Memory B cell (primary cell): ENCODE results near the gene FGA.

ENCODE experiments used
- ATAC-seq: fragments of 150-1000 bp; cut with Tn5 transposase; 2 replicates; pipeline ENCODE4 v1.10.0; 2021; ENCODE audit warnings: low read depth, mild to moderate bottlenecking, moderate library complexity
- DNase-seq, 2 donors: peaks; one replicate each; pipeline ENCODE4 v3.0.0; 2022; ENCODE audit warnings: low spot score in 2 of 2
- H3K27ac Mint-ChIP-seq: one replicate; pipeline ENCODE4 v1.8.0; 2022; ENCODE audit warnings: mild to moderate bottlenecking, moderate library complexity, mixed read lengths
- H3K27me3 Mint-ChIP-seq: one replicate; pipeline ENCODE4 v1.8.0; 2022; ENCODE audit warnings: mixed read lengths
- H3K36me3 Mint-ChIP-seq: one replicate; pipeline ENCODE4 v1.8.0; 2022; ENCODE audit warnings: mild to moderate bottlenecking, mixed read lengths
- H3K4me1 Mint-ChIP-seq: one replicate; pipeline ENCODE4 v1.8.0; 2022; ENCODE audit warnings: mixed read lengths
- H3K4me3 Mint-ChIP-seq: one replicate; pipeline ENCODE4 v1.8.0; 2022; ENCODE audit warnings: mild to moderate bottlenecking, moderate library complexity, mixed read lengths
- H3K9me3 Mint-ChIP-seq: one replicate; pipeline ENCODE4 v1.8.0; 2022; ENCODE audit warnings: mixed read lengths

The FGA gene

DNA sequence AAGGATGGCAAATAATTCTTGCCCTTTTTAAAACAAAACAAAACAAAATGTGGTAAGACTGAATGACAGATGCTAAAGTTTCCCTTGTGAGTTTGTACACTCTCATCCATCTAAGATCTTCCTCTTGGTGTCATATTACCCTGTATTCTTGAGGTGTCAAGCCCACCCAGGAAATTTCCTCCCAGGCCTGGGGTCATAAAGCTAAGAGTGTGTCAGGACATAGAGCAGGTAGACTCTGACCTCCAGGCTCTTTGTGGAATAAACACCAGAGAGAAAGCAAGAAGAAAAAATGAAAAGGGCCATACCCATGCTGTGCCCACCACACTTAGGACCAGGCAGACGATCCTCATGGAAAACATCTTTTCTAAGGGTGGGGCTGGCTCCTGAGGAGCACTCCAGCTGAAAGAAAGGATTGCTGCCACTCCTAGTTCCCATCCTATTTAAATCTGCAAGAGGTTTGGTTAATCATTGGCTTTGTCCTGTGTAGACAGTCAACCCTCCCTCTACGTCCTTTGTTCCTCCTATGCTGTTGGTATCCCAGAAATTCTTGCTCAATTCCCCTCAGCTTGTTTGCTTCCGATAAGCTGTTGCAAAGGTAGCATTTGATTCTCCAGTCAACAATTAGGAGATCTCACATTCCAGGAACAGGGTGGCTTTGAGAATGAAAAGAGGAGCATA is at the start of gene FGA:
Gene FGA (minus strand): TSS at position 414 of the 678 bp plus-strand sequence. CDS start 55 bp downstream, at position 359.
- Mint-ChIP-seq H3K9me3 (no peaks in the 10 kb centered on the region), H3K4me1 (no peaks in the 10 kb centered on the region), H3K27me3 (peaks cover 12% of the 10 kb centered on the region), H3K36me3 (no peaks in the 10 kb centered on the region), H3K27ac (no peak within 1 kb of the TSS), H3K4me3 (no peak within 1 kb of the TSS)
- no peak for ATAC-seq
- no peak for DNase-seq

DNA sequence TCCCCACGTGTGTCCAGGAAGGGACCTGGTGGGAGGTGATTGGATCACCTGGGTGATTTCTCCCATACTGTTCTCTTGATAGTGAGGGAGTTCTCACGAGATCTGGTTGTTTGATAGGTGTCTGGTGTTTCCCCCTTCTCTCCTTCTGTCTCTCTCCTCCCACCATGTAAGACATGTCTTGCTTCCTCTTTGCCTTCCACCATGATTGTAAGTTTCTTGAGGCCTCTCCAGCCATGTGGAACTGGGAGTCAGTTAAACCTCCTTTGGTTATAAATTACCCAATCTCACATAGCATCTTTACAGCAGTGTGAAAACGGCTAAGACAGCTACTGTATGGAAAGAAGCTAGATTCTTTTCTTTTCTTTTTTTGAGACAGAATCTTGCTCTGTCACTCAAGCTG is 43.5 kb upstream of the FGA start:
- H3K27ac Mint-ChIP-seq = no peak overlapping the region
- peaks cover 19% of the 10 kb centered on the region for H3K27me3 Mint-ChIP-seq
- no peaks in the 10 kb centered on the region for H3K36me3 Mint-ChIP-seq
- no peak overlapping the region for H3K4me3 Mint-ChIP-seq
- peaks cover 4% of the 10 kb centered on the region for H3K9me3 Mint-ChIP-seq
- H3K4me1 Mint-ChIP-seq = no peaks in the 10 kb centered on the region
- ATAC-seq (no peak), DNase-seq (no peak)

DNA sequence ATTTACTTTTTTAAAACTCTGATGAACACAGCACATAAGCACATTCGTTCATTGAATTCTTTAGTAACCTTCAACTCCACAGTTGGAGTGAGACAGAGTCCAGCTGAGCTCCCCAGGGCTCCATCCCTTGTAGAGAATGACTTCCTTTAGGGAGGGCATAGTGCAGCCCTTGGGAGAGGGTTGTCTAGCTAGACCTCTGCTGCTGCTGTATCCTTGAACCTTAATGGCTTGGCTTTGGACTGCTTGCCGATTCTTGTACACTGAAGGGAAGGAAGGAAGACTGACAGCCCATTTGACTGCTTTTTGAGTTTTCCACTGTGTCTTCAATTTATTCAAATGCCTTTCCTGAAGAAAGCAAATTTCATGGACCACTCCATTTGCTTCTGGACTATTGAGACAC is 41.3 kb upstream of the FGA start:
- H3K36me3 Mint-ChIP-seq = no peaks in the 10 kb centered on the region
- peaks cover 11% of the 10 kb centered on the region for H3K27me3 Mint-ChIP-seq
- H3K27ac Mint-ChIP-seq = no peak overlapping the region
- DNase-seq = no peak
- no peaks in the 10 kb centered on the region for H3K4me1 Mint-ChIP-seq
- no peak for ATAC-seq
- H3K9me3 Mint-ChIP-seq = peaks cover 4% of the 10 kb centered on the region
- no peak overlapping the region for H3K4me3 Mint-ChIP-seq

DNA sequence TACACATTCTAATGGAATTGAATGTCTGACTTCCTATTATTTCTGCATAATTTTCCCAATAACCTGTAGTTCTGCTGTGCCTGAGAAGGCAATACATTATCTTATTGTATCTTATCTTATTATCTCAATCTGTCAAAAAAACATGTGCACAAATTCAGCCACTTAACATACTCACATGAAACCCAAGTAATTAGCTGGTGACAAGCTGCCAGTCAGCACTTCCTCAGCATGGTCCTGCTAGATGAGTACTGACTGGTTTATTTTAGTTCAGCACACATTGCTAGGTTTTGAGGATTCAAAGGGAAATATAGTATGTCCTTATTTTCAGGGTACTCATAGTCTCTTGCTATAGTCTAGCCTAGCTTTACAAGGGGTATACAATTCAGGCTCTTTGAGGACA is 39.8 kb upstream of the FGA start:
- DNase-seq (no peak), ATAC-seq (no peak)
- H3K27me3 Mint-ChIP-seq = peaks cover 16% of the 10 kb centered on the region
- H3K4me1 Mint-ChIP-seq = peaks cover 5% of the 10 kb centered on the region
- H3K9me3 Mint-ChIP-seq = peaks cover 2% of the 10 kb centered on the region
- H3K27ac Mint-ChIP-seq = no peak overlapping the region
- no peak overlapping the region for H3K4me3 Mint-ChIP-seq
- no peaks in the 10 kb centered on the region for H3K36me3 Mint-ChIP-seq

DNA sequence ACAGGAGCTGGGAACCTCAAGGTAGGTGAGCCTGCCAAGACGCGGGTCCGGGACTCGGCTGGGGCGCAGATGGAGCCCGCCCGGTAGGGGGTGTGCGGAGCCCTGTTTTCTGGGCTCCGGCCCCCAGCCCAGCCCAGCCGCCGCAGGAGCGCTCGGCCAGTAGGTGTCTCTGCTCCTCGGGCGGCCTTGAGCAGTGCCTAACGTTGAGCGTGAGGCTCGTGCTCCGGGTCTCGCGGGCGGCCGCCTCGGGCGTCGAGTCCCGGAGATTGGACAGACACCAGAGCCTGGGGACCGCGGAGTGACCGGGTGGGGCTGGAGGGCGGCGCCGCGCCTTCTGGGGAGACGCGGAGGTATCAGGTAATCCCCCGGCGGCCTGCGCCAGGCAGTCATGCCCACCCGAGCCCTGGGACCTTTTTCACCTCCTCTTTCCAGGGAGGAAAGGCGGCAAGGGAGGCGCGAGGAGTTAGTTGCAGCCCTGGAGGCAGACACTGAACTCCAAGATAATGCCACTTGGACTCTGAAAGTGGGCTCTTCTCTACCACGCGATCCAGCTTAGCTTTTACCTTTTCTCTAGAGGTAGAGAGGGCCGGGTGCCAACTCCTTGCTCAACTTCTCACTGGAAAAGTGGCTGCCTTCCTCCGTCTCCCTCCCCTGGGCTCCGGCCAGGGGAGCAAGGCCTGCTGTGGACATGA is 36.4 kb upstream of the FGA start:
- no peak overlapping the region for H3K27ac Mint-ChIP-seq
- ATAC-seq = peak; percentile 91
- peak overlapping the region; percentile 18 for H3K4me3 Mint-ChIP-seq
- DNase-seq = peak; percentile 34 to 55
- no peaks in the 10 kb centered on the region for H3K9me3 Mint-ChIP-seq
- H3K4me1 Mint-ChIP-seq = peaks cover 5% of the 10 kb centered on the region
- peaks cover 10% of the 10 kb centered on the region for H3K27me3 Mint-ChIP-seq
- no peaks in the 10 kb centered on the region for H3K36me3 Mint-ChIP-seq

DNA sequence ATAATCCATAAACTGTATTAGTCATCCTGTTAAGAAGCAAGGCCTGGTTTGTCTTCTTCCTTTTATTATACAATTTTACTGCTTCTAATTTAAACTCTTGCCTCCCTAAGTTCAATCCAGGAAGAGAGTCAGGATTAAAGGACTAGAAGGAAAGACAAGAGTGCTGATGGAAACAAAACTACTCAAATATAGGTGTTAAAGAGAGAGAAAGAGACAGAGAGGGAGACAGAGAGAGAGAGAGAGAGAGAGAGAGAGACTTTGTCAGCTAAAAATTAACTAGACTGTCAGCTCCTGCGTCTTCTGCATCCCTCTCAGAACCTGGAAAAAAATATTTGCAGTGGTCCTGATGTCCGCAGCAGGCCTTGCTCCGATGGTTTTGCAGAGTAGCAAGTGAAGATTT is 35.4 kb upstream of the FGA start:
- DNase-seq (no peak), ATAC-seq (no peak)
- peaks cover 5% of the 10 kb centered on the region for H3K4me1 Mint-ChIP-seq
- peaks cover 10% of the 10 kb centered on the region for H3K27me3 Mint-ChIP-seq
- peak overlapping the region; percentile 63 for H3K4me3 Mint-ChIP-seq
- H3K36me3 Mint-ChIP-seq = no peaks in the 10 kb centered on the region
- no peak overlapping the region for H3K27ac Mint-ChIP-seq
- H3K9me3 Mint-ChIP-seq = no peaks in the 10 kb centered on the region

DNA sequence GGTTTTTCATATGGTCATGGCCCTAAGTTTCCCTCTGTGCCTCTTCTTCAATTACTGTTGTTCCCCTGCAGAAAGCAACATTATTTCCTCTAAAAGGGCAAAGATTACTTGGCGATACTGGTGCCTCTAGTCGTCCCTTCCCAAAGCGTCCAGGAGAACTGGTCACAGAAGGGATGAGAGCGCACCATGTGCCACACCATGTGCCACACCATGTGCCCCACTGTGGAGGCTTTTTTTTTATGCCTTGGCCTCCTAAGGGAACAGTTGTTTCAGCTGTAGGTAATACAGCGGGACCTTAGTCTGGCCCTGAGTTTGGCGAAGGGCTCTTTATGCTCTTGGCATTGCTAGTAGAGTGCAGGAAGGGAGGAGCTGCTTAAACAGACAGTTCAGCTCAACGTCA is 33.5 kb upstream of the FGA start:
- Mint-ChIP-seq H3K4me3 (no peak overlapping the region), H3K36me3 (no peaks in the 10 kb centered on the region), H3K27me3 (peaks cover 6% of the 10 kb centered on the region), H3K27ac (no peak overlapping the region), H3K9me3 (no peaks in the 10 kb centered on the region), H3K4me1 (peaks cover 5% of the 10 kb centered on the region)
- no peak for ATAC-seq
- DNase-seq = no peak

DNA sequence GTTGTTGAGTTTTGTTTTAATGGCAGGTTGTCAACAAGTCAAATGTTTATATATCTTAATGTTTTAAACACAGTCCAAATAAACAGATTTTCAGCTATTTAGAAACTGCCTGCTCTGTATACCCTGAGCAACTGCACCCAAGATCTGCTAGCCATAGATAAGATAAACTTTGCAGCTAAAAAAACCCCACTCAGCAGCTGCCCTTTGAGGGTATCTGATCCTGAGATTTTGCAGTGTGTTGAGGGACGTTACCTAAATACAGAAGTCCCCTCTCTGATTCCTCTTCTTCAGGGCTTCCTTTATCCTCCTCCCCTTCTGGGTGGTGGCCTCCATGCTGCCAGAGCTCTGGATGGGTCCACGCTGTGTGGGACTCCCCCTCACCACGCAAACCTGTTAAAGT is 32.9 kb upstream of the FGA start:
- H3K36me3 Mint-ChIP-seq = no peaks in the 10 kb centered on the region
- H3K27me3 Mint-ChIP-seq = peaks cover 6% of the 10 kb centered on the region
- no peak overlapping the region for H3K4me3 Mint-ChIP-seq
- DNase-seq = no peak
- H3K27ac Mint-ChIP-seq = no peak overlapping the region
- ATAC-seq = no peak
- H3K4me1 Mint-ChIP-seq = peaks cover 5% of the 10 kb centered on the region
- no peaks in the 10 kb centered on the region for H3K9me3 Mint-ChIP-seq

DNA sequence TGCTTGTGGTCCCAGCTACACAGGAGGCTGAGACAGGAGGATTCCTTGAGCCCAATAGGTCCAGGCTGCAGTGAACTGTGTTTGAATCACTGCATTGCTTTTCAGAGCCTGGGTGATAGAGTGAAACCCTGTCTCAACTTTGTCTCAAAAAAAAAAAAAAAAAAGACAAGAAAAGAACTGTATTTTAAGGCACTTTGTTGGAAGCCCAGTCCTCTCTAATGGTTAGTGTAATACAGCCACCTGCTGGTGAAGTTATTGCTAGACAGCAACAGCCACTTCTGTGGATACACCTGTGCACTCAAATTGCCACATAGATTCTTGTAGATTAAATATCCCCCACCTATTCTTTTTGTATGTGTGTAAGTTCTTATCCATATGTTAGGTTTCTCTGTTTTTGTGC is 32.1 kb upstream of the FGA start:
- peaks cover 6% of the 10 kb centered on the region for H3K27me3 Mint-ChIP-seq
- ATAC-seq (peak; percentile 39), DNase-seq (peak in 1 of 2 donors; percentile 33)
- H3K27ac Mint-ChIP-seq = no peak overlapping the region
- peaks cover 5% of the 10 kb centered on the region for H3K4me1 Mint-ChIP-seq
- no peaks in the 10 kb centered on the region for H3K9me3 Mint-ChIP-seq
- no peaks in the 10 kb centered on the region for H3K36me3 Mint-ChIP-seq
- no peak overlapping the region for H3K4me3 Mint-ChIP-seq

DNA sequence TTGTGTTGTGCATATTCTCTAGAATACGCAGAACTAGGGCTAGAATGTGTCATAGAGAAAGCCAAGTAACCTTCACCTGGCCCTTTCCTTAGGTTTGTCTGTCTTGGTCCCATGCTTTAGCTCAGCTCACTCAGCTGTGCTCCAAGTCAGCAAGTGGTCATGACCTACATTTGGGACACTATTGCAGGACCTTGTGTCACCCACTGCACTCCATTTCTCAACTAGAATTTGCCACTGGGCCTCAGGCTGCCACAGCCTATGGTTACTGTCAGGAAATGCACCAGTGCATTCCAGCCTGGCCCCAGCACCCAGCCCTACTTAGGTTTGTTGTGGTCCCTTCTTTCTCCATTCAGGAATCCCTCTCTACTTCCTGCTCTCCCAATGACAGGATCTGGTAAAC is 29.6 kb upstream of the FGA start:
- Mint-ChIP-seq H3K27me3 (no peaks in the 10 kb centered on the region), H3K4me1 (peaks cover 8% of the 10 kb centered on the region), H3K27ac (no peak overlapping the region), H3K4me3 (no peak overlapping the region), H3K9me3 (no peaks in the 10 kb centered on the region), H3K36me3 (no peaks in the 10 kb centered on the region)
- DNase-seq (no peak), ATAC-seq (no peak)

DNA sequence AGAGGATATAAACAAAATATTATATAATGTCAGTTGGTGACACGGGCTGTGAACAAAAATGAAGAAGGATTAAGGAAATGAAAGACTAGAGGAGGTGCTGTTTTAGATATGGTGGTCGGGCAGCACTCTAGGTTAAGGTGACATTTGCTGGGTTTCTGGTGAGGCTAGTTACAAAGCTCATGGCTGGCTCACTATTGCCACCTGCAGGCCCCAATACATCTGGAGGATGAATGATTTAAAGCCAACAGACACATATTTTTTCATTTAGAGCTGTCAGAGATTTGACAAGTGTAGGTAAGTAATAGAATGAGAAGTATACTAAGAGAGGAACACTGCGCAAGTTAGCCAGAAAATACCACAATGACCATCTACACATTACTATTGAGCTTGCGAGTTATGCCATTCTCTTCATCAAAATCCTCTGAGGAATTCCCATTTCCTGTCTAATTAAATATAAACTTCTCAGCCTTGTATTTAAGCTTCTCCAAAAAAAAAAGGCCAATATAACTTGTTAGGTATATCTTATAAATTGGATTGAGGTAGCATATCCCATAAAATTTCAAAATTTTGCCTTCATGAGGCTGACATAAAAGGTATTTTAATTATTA is 28.3 kb upstream of the FGA start:
- Mint-ChIP-seq H3K36me3 (no peaks in the 10 kb centered on the region), H3K27me3 (peaks cover under 1% of the 10 kb centered on the region), H3K9me3 (no peaks in the 10 kb centered on the region), H3K4me1 (peaks cover 8% of the 10 kb centered on the region), H3K27ac (no peak overlapping the region), H3K4me3 (no peak overlapping the region)
- DNase-seq (peak; percentile 34 to 40), ATAC-seq (peak; percentile 70)

DNA sequence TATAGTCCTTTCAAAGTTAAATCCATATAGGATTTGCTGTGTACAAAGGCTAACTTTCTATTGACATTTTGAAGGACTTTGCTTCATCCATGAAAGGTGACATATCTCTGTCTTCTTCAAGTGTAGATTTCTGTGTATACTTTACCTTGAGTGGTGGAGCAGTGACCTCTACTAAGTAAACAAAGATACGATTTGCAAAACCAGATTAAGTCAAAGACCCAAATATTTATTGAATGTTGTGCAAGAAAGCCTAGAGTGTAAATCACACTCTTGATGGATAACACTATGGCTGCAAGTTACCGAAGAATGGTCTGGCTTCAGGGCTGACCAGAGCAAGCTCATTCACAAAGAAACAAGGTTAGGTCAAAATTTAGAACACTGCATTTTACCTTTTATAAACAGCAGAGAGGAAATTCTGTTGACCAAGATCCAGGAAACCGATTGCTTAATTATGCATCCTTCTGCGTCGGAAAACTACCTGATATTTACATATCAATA is 27.3 kb upstream of the FGA start:
- Mint-ChIP-seq H3K27ac (no peak overlapping the region), H3K36me3 (no peaks in the 10 kb centered on the region), H3K4me3 (no peak overlapping the region), H3K9me3 (no peaks in the 10 kb centered on the region), H3K4me1 (peaks cover 8% of the 10 kb centered on the region), H3K27me3 (peaks cover 2% of the 10 kb centered on the region)
- DNase-seq = no peak
- no peak for ATAC-seq

DNA sequence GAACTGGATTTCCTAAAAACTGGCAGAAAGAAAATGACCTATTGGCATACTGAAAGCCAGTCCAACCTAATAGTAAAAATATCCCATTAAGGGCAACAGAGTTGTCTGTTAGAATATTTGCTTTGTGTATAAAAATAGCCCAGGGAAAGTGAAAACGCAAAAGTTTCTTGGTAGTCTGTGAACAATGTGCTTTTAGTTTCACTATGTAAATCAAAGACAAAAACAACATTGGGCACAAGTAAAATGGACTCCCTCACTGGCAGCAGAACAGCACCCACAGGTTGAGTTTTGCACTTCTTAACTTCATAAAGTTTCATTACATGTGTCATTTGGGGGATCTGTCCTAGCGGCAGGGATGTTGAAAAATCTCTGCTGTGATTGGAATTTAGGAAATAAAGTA is 26.2 kb upstream of the FGA start:
- Mint-ChIP-seq H3K4me1 (peaks cover 8% of the 10 kb centered on the region), H3K27ac (peak overlapping the region; percentile 79), H3K36me3 (no peaks in the 10 kb centered on the region), H3K9me3 (no peaks in the 10 kb centered on the region), H3K4me3 (peak overlapping the region; percentile 18), H3K27me3 (peaks cover 2% of the 10 kb centered on the region)
- DNase-seq = no peak
- peak; percentile 81 for ATAC-seq

DNA sequence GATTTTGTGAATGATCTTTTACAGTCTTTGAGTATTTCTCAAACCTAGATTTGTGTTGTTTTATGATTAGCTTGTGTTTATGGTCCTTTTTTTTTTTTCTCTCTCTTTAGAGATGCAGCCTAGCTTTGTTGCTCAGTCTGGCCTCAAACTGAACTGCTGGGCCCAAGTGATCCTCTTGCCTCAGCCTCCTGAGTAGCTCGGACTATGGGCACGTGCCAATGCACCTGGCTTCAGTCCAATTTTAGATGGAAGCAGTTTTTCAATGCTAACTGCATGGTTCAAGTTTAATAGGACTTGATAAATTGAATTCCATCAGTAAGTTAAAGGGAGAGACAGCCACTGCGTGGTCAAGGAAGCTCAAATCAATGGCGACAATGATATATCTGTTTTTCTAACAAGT is 25.7 kb upstream of the FGA start:
- H3K36me3 Mint-ChIP-seq = no peaks in the 10 kb centered on the region
- peaks cover 8% of the 10 kb centered on the region for H3K4me1 Mint-ChIP-seq
- DNase-seq = no peak
- no peaks in the 10 kb centered on the region for H3K9me3 Mint-ChIP-seq
- no peak overlapping the region for H3K4me3 Mint-ChIP-seq
- H3K27ac Mint-ChIP-seq = no peak overlapping the region
- no peak for ATAC-seq
- peaks cover 2% of the 10 kb centered on the region for H3K27me3 Mint-ChIP-seq
